Endodermal cell (in vitro differentiated cells): Measurements from ENCODE around the gene LARGE1. TPM values are rescaled to one million over a fixed set of nuclear protein-coding genes. Genes with fewer than 3 reads are reported as not detected.

Experiments used
- DNase-seq: peaks from one replicate; pipeline ENCODE4 v3.0.0-alpha.2; 2017
- H3K27ac ChIP-seq: 2 replicates; pipeline ENCODE4 v1.5.1; 2013; ENCODE audit warnings: mild to moderate bottlenecking, low read depth, low read length, moderate library complexity
- H3K27me3 ChIP-seq: 2 replicates; pipeline ENCODE4 v1.6.1; 2013; ENCODE audit warnings: mild to moderate bottlenecking, low read length, moderate library complexity; ENCODE audit not compliant: insufficient read depth, control insufficient read depth, poor library complexity, severe bottlenecking
- H3K36me3 ChIP-seq: 2 replicates; pipeline ENCODE4 v1.7.0; 2013; ENCODE audit warnings: mild to moderate bottlenecking, low read length, moderate library complexity; ENCODE audit not compliant: control insufficient read depth, insufficient read depth
- H3K4me1 ChIP-seq: one replicate; pipeline ENCODE4 v1.7.0; 2013; ENCODE audit warnings: low read length; ENCODE audit not compliant: control insufficient read depth, insufficient read depth
- H3K4me3 ChIP-seq: 2 replicates; pipeline ENCODE4 v1.5.1; 2013; ENCODE audit warnings: mild to moderate bottlenecking, low read length, moderate library complexity
- H3K9ac ChIP-seq: 2 replicates; pipeline ENCODE4 v1.6.1; 2013; ENCODE audit warnings: mild to moderate bottlenecking, low read length, moderate library complexity; ENCODE audit not compliant: poor library complexity, severe bottlenecking; ENCODE audit errors: extremely low read depth
- H3K9me3 ChIP-seq: 2 replicates; pipeline ENCODE4 v1.6.1; 2013; ENCODE audit warnings: mild to moderate bottlenecking, low read length, moderate library complexity; ENCODE audit not compliant: control insufficient read depth
- H3K27ac Mint-ChIP-seq: 2 replicates; pipeline ENCODE4 v1.8.0; 2020; ENCODE audit warnings: mixed read lengths
- H3K27me3 Mint-ChIP-seq: 2 replicates; pipeline ENCODE4 v1.8.0; 2021; ENCODE audit warnings: mild to moderate bottlenecking, mixed read lengths; ENCODE audit not compliant: insufficient read depth
- H3K36me3 Mint-ChIP-seq: 2 replicates; pipeline ENCODE4 v1.8.0; 2020; ENCODE audit warnings: low read depth, mixed read lengths
- H3K4me1 Mint-ChIP-seq: 2 replicates; pipeline ENCODE4 v1.8.0; 2020; ENCODE audit warnings: mixed read lengths
- H3K4me3 Mint-ChIP-seq: 2 replicates; pipeline ENCODE4 v1.8.0; 2020; ENCODE audit warnings: mild to moderate bottlenecking, moderate library complexity, mixed read lengths
- H3K9me3 Mint-ChIP-seq: 2 replicates; pipeline ENCODE4 v1.8.0; 2020; ENCODE audit warnings: mild to moderate bottlenecking, mixed read lengths
- WGBS, 2 experiments: methylation state at CpG; one replicate each; pipeline versions ENCODE4 v1.1.5 to v1.1.7; 2013; ENCODE audit warnings: missing lambda C conversion rate in 2 of 2, mixed read lengths in 1 of 2; ENCODE audit not compliant: insufficient coverage in 1 of 2, insufficient read length in 1 of 2; 5-methylcytosine and 5-hydroxymethylcytosine counted together
- total RNA-seq, 2 donors: library from RNA; stranded (reverse); fragmentation: NEBNext Ultra II Directional in 1 of 2; extraction: Animal tissue kit (Norgen Biotek cat#: 25700) in 1 of 2; gene quantifications; 2 replicates in 1 of 2; 3 replicates in 1 of 2; pipeline ENCODE4 v1.2.1, GENCODE V29; 2021
- TF ChIP-seq, protein P1 (sequence below): fragments of 200-600 bp; sonication (generic); conservative IDR thresholded peaks from 2 replicates; pipeline ENCODE4 v1.5.0; 2021; ENCODE audit warnings: antibody characterized with exemption, mild to moderate bottlenecking

LARGE1 gene
- total RNA-seq, 2 donors from 2014 or later = 17.5 to 24.3 TPM

DNA sequence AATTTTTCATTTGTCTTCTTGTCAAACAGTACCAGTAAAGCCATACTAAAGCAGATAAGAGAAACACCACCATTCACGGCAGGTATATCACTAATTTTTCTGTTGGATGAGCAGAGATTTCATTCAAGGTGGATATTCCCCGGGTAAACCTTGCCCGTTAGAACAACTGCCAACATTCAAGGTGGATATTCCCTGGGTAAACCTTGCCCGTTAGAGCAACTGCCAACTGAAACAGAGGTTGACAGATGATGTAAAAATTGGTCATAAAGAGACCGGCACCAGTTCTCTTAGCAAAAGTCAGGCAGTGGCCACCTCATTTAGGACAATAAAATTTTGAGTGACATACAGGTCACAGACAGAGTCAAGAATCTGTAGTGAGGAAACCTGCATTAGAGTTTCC, 438.7 kb downstream of the LARGE1 start:
- H3K9me3 Mint-ChIP-seq = no peaks in the 10 kb centered on the region
- peaks cover 15% of the 10 kb centered on the region for H3K4me1 Mint-ChIP-seq
- no peaks in the 10 kb centered on the region for H3K36me3 Mint-ChIP-seq
- 93 to 98% methylated on average over 4 to 5 of the region's 5 CpGs for WGBS, 2 experiments
- H3K27ac Mint-ChIP-seq = no peak overlapping the region
- Histone ChIP-seq H3K36me3 (no peaks in the 10 kb centered on the region), H3K9me3 (no peaks in the 10 kb centered on the region), H3K9ac (no peak overlapping the region), H3K27me3 (no peaks in the 10 kb centered on the region), H3K4me3 (no peak overlapping the region), H3K27ac (no peak overlapping the region), H3K4me1 (peaks cover 5% of the 10 kb centered on the region)
- DNase-seq = no peak
- H3K27me3 Mint-ChIP-seq = peaks cover 7% of the 10 kb centered on the region
- TF ChIP-seq, protein P1, sequence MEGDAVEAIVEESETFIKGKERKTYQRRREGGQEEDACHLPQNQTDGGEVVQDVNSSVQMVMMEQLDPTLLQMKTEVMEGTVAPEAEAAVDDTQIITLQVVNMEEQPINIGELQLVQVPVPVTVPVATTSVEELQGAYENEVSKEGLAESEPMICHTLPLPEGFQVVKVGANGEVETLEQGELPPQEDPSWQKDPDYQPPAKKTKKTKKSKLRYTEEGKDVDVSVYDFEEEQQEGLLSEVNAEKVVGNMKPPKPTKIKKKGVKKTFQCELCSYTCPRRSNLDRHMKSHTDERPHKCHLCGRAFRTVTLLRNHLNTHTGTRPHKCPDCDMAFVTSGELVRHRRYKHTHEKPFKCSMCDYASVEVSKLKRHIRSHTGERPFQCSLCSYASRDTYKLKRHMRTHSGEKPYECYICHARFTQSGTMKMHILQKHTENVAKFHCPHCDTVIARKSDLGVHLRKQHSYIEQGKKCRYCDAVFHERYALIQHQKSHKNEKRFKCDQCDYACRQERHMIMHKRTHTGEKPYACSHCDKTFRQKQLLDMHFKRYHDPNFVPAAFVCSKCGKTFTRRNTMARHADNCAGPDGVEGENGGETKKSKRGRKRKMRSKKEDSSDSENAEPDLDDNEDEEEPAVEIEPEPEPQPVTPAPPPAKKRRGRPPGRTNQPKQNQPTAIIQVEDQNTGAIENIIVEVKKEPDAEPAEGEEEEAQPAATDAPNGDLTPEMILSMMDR = no peak
- H3K4me3 Mint-ChIP-seq = no peak overlapping the region

DNA sequence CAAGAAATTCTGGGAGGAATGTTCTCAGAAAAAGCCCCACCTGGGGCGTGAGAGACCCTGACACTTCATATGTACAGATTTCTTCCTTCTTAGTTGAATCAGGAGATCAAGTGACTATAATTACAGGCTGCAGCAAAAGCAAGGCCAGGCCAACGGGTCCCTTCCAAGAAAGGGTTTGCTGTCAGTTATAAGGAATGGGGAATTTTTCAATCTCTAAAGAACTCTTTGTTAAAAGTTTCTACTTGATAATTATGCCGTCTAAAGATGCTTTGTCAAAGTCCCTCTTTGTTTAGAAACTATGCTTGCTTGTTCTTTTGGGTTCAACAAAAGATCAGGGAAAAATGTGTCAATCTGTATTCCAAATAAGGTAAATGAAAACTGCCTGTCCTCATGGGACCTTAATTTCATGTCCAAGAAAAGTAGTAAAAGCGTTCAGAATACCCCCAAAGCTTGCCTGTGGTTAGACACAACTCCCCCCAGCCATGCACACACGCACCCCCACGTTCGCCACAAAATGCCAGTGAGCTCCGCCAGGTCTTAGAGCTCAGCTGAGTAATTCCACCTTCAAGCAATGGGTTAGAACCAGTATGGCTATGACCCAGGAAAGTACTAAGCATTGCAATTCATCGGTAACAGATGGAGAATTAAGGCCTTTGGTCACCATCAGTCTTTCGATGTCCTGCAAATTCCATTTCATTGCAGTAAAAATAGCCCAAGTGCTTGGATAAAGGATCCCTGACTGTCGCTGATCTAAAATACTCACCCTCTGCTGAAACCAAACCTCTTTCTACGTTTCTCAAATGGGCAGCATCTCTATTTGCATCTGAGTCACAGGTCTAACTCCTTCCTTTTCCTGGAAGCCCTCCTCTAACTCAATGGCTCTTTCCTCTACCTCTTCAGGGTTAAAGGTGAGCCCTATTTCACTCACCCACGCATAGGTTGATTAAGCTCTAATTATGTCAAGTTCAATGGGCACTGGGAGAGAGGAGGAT, 442.9 kb downstream of the LARGE1 start:
- peaks cover 15% of the 10 kb centered on the region for H3K4me1 Mint-ChIP-seq
- no peak overlapping the region for H3K4me3 Mint-ChIP-seq
- H3K36me3 ChIP-seq = no peaks in the 10 kb centered on the region
- H3K4me1 ChIP-seq = no peaks in the 10 kb centered on the region
- H3K9me3 ChIP-seq = no peaks in the 10 kb centered on the region
- DNase-seq = no peak
- H3K4me3 ChIP-seq = no peak overlapping the region
- 82 to 86% methylated on average over 10 to 13 of the region's 13 CpGs for WGBS, 2 experiments
- H3K36me3 Mint-ChIP-seq = no peaks in the 10 kb centered on the region
- peak overlapping the region; percentile 45 for H3K27ac Mint-ChIP-seq
- no peaks in the 10 kb centered on the region for H3K27me3 ChIP-seq
- H3K27me3 Mint-ChIP-seq = no peaks in the 10 kb centered on the region
- peak overlapping the region; percentile 81 for H3K27ac ChIP-seq
- TF ChIP-seq, protein P1 = no peak
- H3K9ac ChIP-seq = no peak overlapping the region
- H3K9me3 Mint-ChIP-seq = no peaks in the 10 kb centered on the region

- Histone ChIP-seq H3K4me1 (no peaks in the 10 kb centered on the region), H3K9me3 (no peaks in the 10 kb centered on the region), H3K27me3 (no peaks in the 10 kb centered on the region), H3K9ac (no peak overlapping the region), H3K4me3 (no peak overlapping the region), H3K36me3 (no peaks in the 10 kb centered on the region), H3K27ac (peak overlapping the region; percentile 81)
- Mint-ChIP-seq H3K9me3 (no peaks in the 10 kb centered on the region), H3K36me3 (no peaks in the 10 kb centered on the region), H3K4me3 (no peak overlapping the region), H3K4me1 (peaks cover 15% of the 10 kb centered on the region), H3K27me3 (no peaks in the 10 kb centered on the region), H3K27ac (no peak overlapping the region)
- TF ChIP-seq, protein P1 = no peak
- peak; percentile 52 for DNase-seq
- WGBS, 2 experiments = 64 to 78% methylated on average over 13 of the region's 13 CpGs
Measured at GRCh38 chr22:33476716-33477115, 443.6 kb downstream of the LARGE1 start.
